Activated CD4-positive, CD25-positive, alpha-beta regulatory T cell treated with anti-CD3 and anti-CD28 coated beads, Interleukin-2, amount 50 U/mL, for 72 hours (primary cell): ENCODE measurements around the gene SRD5A3.
"Not testable (repeated sequence)": the region's sequence is repeated elsewhere in the genome, so short reads cannot be mapped to it uniquely, and the experiment has no call there.

Experiments
- DNase-seq: peaks from one replicate; pipeline ENCODE4 v3.0.0; 2021

The SRD5A3 gene

DNA sequence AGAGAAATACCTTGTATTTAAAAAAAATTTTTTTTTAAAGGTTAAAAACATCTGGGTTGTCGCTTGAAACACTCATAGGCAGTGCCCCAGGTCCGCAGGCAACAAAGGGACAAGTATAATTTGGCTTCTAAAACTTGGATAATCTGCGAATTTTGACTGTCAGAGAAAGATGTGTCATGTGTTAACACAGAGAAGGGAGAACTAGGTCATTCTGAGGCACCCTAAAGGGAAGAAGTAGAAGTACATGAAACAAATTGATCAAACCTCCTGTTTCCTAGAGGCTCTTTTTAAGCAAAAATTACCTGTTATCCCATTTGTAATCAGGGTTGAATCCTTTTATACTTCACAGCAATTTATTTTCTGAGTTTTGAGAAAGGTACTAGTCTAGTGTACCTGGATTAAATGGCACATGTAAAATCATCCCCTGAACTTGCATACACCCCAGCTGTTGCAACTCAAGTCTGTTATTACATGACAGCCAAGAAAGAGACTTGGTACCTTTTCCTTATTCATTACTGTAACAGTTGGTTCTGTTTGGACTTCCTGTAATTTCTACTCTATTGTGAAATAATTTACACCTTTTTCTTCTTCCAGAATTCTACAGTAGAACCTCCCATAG is 1.7 kb downstream of the SRD5A3 start:
- no peak for DNase-seq

GRCh38 chr4:55348466-55348865 is 2.4 kb downstream of the SRD5A3 start:
- no peak for DNase-seq

DNA sequence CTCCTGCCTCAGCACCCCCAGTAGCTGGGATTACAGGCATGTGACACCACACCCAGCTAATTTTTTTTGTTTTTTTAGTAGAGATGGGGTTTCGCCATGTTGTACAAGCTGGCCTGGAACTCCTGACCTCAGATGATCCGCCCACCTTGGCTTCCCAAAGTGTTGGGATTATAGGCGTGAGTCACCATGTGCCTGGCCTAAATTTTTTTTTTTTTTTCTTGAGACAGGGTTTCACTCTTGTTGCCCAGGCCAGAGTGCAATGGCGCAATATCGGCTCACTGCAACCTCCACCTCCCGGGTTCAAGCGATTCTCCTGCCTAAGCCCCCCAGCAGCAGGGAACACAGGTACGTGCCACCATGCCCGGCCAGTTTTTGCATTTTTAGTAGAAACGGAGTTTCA is 4.8 kb downstream of the SRD5A3 start:
- not testable (repeated sequence) for DNase-seq

GRCh38 chr4:55351824-55352223 is 5.8 kb downstream of the SRD5A3 start:
- DNase-seq = no peak

DNA sequence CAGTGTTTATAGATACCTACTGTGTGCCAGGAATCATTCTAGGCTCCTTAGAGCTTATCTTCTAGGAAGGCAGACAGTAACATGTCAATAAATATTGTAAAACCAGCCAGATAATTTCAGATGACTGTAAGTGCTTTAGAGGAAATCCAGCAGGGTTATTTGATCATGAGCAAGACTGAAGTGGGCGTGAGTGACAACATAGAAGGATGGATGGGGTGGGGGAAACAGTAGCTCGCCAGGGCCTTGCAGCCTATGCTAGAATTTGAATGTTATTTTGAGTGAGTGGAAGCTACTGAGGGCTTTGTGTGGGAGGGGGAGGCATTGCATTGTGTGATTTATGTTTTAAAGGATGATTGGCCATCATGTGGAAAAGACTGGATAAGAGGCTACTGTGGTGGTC is 6.7 kb downstream of the SRD5A3 start:
- no peak for DNase-seq

DNA sequence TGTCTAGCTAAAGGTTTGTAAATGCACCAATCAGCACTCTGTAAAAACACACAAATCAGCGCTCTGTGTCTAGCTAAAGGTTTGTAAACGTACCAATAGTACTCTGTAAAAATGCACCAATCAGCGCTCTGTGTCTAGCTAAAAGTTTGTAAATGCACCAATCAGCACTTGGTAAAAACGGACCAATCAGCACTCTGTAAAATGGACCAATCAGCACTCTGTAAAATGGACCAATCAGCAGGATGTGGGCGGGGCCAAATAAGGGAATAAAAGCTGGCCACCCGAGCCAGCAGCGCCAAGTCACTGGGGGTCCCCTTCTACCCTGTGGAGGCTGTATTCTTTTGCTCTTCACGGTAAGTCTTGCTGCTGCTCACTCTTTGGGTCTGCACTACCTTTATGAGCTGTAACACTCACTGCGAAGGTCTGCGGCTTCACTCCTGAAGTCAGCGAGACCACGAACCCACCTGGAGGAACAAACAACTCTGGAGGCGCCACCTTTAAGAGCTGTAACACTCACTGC is 7.2 kb downstream of the SRD5A3 start:
- DNase-seq = not testable (repeated sequence)

GRCh38 chr4:55354648-55355047 is 8.6 kb downstream of the SRD5A3 start:
- DNase-seq = no peak

- no peak for DNase-seq
These were observed 9.5 kb downstream of the SRD5A3 start for GRCh38 chr4:55355555-55355954.

DNA sequence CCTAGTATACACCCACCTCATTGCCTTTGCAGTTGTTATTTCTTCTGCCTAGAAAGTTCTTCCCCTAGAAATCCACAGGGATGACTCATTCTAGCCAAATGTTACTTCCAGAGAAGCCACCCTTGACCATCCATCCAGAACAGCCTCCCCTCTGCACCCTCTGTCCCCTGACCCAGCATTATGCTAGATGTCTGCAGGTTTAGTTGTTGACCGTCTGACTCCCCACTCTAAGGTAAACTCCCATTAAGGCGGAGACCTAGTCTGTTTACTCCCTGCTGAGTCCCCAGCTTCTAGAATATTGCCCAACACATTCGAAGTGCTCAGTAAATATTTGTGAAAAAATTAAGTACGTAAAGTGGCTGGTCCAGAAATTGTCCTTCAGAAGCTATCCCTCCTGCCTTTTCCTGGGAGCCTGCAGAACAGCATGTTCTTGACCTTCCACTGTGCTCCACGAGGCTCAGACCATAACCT is 11.0 kb downstream of the SRD5A3 start:
- DNase-seq = no peak

DNA sequence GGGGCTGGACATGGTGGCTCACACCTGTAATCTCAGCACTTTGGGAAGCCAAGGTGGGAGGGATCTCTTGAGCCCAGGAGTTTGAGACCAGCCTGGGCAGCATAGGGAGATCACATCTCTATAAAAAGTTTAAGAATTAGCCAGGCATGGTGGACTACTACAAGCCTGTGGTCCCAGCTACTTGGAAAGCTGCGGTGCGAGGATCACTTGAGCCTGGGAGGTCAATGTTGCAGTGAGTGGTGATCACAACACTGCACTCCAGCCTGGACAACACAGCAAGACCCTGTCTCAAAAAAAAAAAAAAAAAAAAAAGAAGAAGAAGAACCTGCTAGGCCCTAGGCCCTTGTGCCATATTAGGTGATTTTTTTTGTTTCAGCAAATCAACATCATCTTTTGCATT is 12.2 kb downstream of the SRD5A3 start:
- no peak for DNase-seq

- DNase-seq = no peak
These were observed 12.6 kb downstream of the SRD5A3 start for GRCh38 chr4:55358668-55359067.

DNA sequence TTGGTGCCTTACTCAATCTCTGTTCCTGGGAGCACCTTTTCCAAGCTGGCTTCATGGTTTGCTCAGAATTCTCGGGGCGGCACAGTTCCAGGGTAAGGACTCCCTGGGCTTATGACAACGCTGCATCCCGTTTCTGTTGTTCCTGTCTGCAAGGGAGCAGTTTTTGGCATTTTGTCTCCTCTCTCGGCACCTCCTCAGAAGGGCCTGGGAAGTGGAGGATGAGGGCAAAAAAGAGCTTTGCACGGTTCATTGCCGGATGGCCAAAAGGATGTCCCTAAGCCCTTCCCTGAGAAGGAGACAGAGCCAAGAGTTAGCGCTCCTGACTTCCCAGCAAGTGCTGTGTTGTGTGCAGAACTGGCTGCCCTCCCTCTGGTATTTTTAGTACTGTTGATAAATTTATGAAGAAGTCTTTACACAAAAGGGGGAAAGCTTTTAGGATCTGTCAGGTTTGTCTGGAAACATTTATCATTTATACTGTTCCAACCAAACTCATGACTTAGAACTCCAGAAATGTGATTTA is 13.4 kb downstream of the SRD5A3 start:
- no peak for DNase-seq

- DNase-seq = not testable (repeated sequence)
These were observed 16.9 kb downstream of the SRD5A3 start for GRCh38 chr4:55362938-55363337.

GRCh38 chr4:55363691-55364351 is 17.8 kb downstream of the SRD5A3 start:
- no peak for DNase-seq

GRCh38 chr4:55364691-55365344 is 18.8 kb downstream of the SRD5A3 start:
- no peak for DNase-seq

DNA sequence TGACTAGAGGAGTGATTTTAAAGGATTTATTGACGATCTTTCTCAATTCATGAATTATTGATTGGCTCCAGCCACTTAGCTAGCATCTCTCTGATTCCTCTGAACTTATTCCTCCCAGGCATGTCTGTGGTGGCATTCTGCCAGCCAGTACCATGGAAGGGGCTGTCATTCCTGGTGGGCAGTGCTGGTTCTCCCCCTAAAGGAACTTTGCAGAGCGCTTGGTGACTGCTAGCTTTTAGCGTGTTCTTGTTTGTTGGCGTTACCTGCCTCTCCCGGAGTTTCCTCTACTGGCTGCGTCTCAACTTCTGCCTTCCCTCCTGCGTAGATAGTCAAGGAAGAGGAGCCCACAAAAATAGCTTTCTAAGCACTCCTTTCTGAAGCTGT is 19.3 kb downstream of the SRD5A3 start:
- no peak for DNase-seq

DNA sequence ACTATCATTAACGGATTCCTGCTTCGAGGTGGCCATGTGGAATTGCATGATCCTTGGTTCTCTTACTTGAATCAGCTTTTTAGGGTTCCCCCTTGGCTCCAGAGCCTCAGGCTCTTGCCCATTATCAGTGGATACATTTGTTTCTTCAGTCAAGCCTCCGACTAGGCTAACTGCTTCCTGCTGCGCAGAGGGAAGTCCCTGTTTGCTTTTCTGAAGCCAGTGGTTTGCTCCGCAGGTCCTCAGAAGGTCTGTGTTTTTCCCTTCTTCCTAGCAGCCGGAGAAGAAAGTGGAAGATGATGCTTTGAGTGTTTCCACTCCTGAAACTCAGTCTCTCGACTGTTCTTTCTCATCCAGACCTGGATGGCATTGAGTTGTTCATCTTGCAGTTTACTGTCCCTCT is 20.6 kb downstream of the SRD5A3 start:
- no peak for DNase-seq

DNA sequence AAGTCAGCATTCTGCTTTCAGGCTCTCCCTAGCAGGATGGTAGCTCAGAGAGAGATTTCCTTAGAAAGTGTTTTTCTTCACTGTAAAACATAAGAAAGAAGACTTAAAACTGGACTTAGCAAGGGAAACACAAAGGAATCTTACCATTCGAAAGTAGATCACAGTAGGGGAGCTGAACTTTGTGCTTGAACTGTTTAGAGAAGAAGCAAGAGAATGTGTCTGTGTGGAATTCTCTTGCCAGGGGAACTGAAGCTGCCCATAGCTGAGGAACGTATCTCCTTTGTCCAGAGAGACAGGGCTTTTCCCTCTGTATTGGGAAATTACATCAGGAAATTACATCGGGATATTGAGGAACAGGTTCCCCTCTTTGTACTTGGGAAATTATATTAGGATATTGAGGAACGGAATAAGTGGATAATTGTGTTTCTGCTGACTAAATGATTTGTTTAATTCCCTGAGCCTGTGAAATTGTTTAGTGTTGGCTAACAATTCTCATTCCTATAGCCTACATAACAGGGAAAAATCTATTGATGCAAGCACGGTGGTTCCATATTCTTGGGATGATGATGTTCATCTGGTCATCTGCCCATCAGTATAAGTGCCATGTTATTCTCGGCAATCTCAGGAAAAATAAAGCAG is 21.2 kb downstream of the SRD5A3 start:
- DNase-seq = no peak

- no peak for DNase-seq
These were observed 23.9 kb downstream of the SRD5A3 start for GRCh38 chr4:55369968-55370367.

DNA sequence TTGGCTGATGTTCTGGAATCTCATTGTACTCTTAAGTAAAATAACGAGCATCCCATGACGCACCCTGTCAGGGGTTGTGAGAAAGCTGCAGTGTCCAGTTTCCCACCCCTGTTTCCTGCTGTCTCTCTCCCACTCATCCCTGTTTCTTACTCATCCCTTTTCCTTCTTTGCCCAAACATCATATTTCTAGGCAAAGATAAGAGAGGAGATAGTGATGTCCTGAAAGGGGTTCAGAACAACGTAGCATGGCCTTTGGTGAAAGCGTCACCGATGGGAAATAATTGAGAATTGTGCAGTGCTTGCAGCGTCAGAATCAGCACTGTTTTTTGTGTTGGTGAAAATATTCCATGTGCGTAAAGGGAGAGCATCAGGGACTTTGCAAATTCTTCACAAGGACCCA is 26.2 kb downstream of the SRD5A3 start:
- DNase-seq = no peak

- no peak for DNase-seq
These were observed 27.4 kb downstream of the SRD5A3 start for GRCh38 chr4:55373461-55373860.

DNA sequence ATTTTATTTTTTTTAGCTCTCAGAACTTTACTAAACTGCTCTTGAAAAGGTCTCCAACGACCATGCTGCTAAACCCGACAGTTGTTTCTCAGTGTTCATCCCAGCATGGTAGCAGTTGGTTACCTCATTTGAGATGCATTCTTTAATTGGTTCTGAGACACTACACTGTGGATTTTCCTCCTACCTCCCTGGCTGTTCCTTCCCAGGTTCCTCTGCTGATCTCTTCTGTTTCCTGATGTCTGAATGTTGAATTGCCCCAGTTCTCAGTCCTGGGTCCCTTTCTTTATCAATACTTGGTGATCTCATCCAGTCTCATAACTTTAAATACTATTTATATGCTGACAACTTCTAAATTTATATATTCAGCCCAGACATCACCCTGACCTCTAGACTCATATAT is 30.7 kb downstream of the SRD5A3 start:
- no peak for DNase-seq
